GM12864 (cell line): ENCODE measurements around the gene KRTAP2-1.

Experiments used
- DNase-seq: peaks from one replicate; pipeline ENCODE4 v3.0.0-alpha.2; 2011; ENCODE audit warnings: low read depth
- H3K4me3 ChIP-seq: 2 replicates; pipeline ENCODE4 v1.5.1; 2011; ENCODE audit warnings: mild to moderate bottlenecking, low read depth, low read length, control low read depth
- TF ChIP-seq, protein P1 (sequence below): IDR thresholded peaks from 2 replicates; pipeline ENCODE4 v1.5.1; 2011; ENCODE audit warnings: low read depth, mild to moderate bottlenecking, moderate library complexity, low read length, control low read depth, inconsistent platforms; ENCODE audit errors: missing control alignments

The KRTAP2-1 gene

DNA sequence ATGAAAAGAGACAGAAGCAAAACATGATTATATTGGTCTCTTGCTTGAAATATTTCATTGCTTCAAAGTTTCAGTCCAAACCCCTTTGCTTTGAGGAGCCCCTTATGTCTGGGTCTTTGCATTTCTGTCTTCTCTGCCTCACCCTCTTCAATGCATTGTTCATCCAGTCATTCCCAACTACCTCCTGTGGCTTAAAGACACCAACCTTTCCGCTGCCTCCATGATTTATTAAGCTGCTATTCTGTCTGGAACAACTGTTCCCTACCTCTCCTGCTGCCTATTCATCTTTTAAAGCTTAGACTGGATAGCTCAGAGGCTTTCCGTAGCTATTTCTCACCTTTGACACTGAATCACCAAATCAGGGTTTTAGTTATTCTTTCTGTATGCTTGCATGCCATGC is 49.8 kb downstream of the KRTAP2-1 start:
- TF ChIP-seq, protein P1, sequence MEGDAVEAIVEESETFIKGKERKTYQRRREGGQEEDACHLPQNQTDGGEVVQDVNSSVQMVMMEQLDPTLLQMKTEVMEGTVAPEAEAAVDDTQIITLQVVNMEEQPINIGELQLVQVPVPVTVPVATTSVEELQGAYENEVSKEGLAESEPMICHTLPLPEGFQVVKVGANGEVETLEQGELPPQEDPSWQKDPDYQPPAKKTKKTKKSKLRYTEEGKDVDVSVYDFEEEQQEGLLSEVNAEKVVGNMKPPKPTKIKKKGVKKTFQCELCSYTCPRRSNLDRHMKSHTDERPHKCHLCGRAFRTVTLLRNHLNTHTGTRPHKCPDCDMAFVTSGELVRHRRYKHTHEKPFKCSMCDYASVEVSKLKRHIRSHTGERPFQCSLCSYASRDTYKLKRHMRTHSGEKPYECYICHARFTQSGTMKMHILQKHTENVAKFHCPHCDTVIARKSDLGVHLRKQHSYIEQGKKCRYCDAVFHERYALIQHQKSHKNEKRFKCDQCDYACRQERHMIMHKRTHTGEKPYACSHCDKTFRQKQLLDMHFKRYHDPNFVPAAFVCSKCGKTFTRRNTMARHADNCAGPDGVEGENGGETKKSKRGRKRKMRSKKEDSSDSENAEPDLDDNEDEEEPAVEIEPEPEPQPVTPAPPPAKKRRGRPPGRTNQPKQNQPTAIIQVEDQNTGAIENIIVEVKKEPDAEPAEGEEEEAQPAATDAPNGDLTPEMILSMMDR = no peak

DNA sequence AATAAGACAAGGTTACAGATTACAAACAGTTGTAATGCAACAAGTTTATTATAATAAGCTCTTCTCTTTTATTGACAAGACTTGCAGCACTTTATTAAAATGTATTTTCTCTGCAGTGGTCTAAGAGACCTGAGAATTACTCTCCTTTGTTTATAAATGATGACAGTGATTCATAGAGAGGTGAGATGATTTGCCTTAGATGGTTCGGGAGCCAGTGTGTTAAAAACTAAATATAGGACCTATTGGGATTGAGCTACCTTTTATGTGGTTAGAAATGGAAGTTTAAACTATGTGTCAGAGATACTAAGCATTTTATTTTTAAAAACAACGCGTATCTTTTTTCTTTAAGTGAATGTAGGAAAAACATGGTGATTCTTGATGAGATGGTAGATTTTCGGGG is 50.3 kb downstream of the KRTAP2-1 start:
- no peak overlapping the region for H3K4me3 ChIP-seq
- no peak for DNase-seq
- TF ChIP-seq, protein P1 = no peak

More for the DNA sequence above, 49.8 kb downstream of the KRTAP2-1 start:
- no peak overlapping the region for H3K4me3 ChIP-seq
- DNase-seq = no peak
